Measurements from ENCODE around the gene WDHD1. TPM values are rescaled to one million over a fixed set of nuclear protein-coding genes. Genes with fewer than 3 reads are reported as not detected.

WDHD1 gene
- total RNA-seq, 1 donor from 2014 or later, result 15.0 TPM

DNA sequence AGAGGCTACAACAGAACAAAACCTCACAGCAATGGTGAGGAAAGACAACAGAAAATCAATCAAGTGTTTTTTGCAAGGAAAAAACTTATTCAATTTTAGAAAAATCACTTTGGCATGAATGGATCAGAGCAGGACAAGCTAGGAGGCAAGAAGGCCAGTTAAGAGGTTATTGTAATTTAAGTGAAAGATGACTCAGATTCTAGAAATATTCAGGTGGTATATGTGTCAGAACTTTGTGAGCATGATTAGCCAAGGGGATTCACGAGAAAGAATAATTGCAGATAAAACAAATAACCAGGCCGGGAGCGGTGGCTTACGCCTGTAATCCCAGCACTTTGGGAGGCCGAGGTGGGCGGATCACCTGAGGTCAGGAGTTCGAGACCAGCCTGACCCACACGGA lies 137.0 kb downstream of the WDHD1 start:
- H3K4me3 Mint-ChIP-seq (ENCODE audit: unreplicated experiment), result no peak overlapping the region
- no peaks in the 10 kb centered on the region for H3K36me3 Mint-ChIP-seq (ENCODE audit: low read depth, unreplicated experiment)
- DNase-seq (ENCODE audit: low spot score), result no peak
- peaks cover 10% of the 10 kb centered on the region for H3K4me1 Mint-ChIP-seq (ENCODE audit: unreplicated experiment)
- H3K27ac Mint-ChIP-seq (ENCODE audit: unreplicated experiment), result no peak overlapping the region
- TF ChIP-seq, protein P1, sequence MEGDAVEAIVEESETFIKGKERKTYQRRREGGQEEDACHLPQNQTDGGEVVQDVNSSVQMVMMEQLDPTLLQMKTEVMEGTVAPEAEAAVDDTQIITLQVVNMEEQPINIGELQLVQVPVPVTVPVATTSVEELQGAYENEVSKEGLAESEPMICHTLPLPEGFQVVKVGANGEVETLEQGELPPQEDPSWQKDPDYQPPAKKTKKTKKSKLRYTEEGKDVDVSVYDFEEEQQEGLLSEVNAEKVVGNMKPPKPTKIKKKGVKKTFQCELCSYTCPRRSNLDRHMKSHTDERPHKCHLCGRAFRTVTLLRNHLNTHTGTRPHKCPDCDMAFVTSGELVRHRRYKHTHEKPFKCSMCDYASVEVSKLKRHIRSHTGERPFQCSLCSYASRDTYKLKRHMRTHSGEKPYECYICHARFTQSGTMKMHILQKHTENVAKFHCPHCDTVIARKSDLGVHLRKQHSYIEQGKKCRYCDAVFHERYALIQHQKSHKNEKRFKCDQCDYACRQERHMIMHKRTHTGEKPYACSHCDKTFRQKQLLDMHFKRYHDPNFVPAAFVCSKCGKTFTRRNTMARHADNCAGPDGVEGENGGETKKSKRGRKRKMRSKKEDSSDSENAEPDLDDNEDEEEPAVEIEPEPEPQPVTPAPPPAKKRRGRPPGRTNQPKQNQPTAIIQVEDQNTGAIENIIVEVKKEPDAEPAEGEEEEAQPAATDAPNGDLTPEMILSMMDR (IDR thresholded peaks at IDR 0.05; ENCODE audit: unreplicated experiment), result no peak
- no peaks in the 10 kb centered on the region for H3K9me3 Mint-ChIP-seq (ENCODE audit: unreplicated experiment)
- H3K27me3 Mint-ChIP-seq (ENCODE audit: unreplicated experiment), result peaks cover 4% of the 10 kb centered on the region

Other genes starting within 250 kb of the WDHD1 start
- gene GCH1, start 124.3 kb downstream of the WDHD1 start, total RNA-seq (ENCODE audit: unreplicated experiment), result 11.2 TPM
- gene SOCS4, start 137 bp upstream of the WDHD1 start, total RNA-seq (ENCODE audit: unreplicated experiment), result 23.7 TPM
- 106 TPM for gene MAPK1IP1L, start 24.5 kb upstream of the WDHD1 start, total RNA-seq (ENCODE audit: unreplicated experiment)
- gene LGALS3, start 102.2 kb upstream of the WDHD1 start, total RNA-seq (ENCODE audit: unreplicated experiment), result 4.1 TPM
- gene DLGAP5, start 164.5 kb upstream of the WDHD1 start, total RNA-seq (ENCODE audit: unreplicated experiment), result 12.8 TPM
- gene FBXO34, start 244.3 kb upstream of the WDHD1 start, total RNA-seq (ENCODE audit: unreplicated experiment), result 14.2 TPM

All from endothelial cell (in vitro differentiated cells).